NCI-H2171 (cell line): ENCODE results near the gene ALPL.
"Not testable (repeated sequence)": the region's sequence is repeated elsewhere in the genome, so short reads cannot be mapped to it uniquely, and the experiment has no call there.

Experiments
- DNase-seq: peaks from one replicate; lab custom pipeline; 2025; lab: John Stamatoyannopoulos, UW

Gene ALPL

DNA sequence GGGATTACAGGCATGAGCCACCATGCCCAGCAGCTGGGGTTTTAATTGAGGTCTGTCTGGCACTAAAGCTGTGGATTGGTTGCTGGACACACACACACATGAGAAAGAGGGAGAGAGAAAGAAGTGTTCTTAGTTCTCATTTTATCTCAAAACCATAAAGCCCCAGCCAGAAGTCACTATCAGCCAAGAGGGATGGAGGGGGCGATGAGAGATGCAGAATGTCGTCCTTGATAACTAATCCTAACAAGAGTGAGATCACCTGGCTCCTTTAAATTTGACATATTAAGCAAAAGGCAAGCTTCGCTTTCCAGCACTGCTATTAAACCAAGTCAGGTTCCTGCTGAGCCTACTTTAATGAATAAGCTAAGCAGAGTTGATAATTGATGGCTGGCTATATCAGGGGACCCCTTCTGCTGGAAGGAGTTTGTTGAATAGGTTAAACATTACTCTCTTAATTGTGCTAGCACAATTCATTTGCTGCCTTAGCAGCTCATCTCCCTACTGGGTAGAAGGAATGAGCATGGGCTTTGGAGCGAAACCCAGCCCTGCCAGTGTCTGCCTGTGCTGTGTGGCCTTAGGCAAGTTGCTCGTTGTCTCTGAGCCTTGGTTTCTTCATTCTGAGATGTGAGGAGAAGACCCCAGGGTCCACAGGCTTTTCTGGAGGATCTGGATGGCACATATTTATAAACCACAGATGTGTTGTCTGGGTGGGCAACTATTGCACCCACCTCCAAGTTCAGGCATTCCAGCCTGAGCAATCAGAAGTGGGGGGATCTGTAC lies 50.8 kb downstream of the ALPL start:
- DNase-seq, result no peak

DNA sequence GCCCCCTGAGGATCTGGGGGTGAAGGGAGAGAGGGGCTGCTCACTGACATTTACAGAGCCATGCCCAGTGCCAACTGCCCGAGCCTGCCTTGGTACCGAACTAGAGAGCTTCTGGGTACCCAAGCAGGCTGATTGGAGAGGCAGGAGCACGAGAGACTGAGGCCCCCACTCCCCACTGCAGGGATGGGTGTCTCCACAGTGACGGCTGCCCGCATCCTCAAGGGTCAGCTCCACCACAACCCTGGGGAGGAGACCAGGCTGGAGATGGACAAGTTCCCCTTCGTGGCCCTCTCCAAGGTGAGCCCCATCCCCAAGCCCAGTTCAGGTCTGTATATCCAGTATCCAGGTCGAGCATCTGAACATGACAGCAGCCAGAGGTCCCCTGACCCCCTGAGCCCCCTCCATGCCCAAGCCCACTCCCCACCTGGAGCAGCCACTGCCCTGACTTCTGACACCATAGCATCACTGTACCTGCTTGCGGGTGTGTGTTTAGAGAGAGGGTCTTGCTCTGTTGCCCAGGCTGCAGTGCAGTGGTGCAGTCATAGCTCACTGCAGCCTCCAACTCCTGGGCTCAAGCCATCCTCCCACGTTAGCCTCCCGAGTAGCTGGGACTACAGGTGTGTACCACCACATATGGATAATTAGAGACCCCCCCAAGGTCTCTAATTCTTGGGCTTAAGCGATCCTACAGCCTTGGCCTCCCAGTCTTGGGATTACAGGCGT lies 51.9 kb downstream of the ALPL start:
- DNase-seq, result no peak

DNA sequence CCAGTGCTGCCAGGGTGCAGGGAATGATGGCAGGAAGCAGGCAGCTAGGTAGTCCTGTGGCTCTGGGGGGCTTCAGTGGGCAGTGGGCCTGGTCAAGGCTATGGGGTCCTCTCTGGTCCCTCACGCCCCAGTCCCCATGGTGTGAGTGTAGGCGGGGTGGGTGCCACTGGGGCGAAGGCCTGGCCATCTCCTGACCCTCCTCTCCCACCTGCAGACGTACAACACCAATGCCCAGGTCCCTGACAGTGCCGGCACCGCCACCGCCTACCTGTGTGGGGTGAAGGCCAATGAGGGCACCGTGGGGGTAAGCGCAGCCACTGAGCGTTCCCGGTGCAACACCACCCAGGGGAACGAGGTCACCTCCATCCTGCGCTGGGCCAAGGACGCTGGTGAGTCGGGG lies 53.7 kb downstream of the ALPL start:
- no peak for DNase-seq

DNA sequence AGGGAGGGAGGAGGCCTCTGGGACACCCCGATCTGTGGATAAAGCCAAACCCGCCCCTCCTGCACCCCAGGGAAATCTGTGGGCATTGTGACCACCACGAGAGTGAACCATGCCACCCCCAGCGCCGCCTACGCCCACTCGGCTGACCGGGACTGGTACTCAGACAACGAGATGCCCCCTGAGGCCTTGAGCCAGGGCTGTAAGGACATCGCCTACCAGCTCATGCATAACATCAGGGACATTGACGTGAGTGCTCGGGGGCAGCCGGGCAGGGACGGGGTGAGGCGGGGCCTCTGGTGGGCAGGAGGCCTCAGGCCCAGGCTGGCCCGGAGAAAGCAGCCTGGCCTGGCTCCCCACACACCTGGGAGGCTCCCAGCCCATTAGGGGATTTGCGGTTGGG lies 54.7 kb downstream of the ALPL start:
- no peak for DNase-seq

DNA sequence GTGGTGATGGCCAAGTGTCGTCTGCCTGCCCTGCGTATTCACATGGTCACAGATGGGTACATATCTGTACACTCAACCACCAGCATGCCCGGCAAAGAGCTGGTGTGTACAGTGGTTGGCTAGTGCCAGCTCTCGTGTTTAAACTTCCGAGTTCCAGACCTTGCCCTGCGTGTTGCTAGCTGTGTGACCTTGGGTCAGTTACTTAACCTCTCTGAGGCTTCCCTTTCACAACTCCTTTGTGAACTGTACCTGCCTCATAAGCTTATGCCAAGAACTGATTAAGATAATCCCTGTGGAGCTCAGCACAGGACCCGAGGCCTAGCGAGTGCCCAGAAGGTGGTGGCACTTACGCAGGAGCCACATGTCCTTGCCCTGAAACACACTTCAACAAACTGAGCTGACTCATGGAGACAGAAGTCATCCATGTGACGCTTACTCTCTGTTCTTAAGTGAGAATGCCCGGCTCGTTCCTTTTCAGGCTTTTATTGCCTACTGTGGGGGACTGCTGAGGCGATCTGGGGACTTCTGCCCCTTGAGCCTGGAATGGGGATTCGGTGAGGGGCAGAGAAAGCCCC lies 55.4 kb downstream of the ALPL start:
- no peak for DNase-seq

DNA sequence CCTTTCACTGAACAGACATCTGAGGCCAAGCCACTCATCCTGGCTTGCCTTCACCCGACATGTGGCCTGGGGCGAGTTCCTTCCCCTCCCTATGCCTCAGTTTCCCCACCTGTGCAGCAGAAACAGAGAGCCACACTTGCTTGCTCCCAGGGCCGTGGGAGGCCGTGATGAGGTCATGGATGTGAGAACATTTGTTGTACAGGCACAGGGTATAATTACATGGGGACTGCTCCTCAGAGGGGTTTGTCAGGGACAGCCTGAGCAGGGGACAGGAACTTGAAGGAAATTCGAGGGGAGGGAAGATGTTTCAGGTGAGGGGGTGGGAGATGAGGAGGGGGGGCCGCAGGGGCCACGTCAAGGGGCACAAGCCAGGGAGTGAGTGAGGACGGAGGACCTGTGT lies 56.1 kb downstream of the ALPL start:
- no peak for DNase-seq

DNA sequence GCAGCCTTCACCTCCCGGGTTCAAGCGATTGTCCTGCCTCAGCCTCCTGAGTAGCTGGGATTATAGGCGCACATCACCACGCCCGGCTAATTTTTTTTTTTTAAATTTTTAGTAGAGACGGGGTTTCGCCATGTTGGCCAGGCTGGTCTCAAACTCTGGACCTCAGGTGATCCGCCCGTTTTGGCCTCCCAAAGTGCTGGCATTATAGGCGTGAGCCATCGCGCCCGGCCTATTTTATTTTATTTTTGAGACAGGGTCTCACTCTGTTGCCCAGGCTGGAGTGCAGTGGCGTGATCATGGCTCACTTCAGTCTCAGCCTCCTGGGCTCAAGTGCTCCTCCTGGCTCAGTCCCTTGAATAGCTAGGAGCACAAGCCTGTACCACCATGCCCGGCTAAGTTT lies 57.1 kb downstream of the ALPL start:
- DNase-seq, result not testable (repeated sequence)

DNA sequence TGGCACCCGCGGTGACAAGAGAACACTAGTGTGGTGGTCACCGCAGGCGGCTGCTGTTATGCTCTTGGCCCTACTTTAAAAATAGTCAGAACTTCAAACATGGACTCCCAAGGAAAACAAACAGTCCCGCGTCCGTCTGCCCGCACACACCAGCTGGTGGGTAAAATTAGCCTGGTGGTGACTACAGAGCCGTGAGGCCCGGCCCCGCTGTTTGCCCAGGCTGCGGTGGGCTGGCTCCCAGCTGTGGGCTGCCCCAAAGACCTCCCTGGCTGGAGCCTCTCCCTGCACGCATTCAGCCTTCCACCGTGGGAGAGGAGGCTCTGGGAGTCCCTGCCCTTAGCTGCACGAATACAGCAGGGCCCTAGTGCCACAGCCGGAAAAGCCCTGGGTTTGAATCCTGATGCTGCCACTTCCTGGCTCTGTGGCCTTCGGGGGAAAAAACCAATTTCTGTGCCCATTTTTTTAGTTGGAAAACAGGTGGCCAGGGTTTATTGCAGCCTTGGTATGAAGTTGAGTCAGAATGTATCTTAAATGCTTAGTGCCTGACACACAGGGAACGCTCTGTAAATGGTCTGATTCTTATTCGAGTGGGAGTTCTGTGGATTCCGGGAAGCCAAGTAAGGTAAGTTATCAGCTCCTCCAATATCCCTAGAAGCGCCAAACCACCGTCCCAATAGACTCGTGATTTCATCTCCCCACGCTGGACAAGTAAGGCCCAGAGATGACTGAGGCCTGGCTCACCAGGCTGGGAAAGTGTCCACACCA lies 58.2 kb downstream of the ALPL start:
- no peak for DNase-seq

DNA sequence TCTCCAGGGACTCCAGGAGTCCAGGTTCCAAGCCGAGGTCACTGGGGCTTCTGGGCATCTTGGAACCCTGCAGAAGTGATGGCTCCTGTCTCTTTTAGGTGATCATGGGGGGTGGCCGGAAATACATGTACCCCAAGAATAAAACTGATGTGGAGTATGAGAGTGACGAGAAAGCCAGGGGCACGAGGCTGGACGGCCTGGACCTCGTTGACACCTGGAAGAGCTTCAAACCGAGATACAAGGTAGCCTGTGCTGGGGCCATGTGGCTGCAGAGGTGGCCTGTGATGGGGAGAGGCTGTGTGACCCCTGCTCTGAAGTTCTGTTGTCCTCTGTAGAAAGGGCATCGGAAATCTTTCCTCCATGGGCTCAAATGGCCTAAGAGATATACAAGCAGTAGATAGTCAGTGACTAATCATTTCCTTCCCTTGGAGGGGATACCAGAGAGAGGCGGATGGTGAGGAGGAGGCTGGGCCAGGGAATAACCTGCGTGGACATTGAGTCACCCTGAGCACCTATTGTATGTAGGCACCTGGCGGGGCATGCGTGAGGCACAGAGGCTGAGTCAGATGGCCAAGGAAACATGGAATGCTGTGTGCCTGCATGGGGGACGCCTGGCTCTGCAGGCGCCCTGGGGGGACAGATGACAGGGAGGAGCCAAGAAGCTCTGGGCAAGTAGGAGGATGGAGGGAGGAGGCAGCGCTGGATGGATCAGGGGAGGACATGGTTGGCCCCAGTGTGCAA lies 59.0 kb downstream of the ALPL start:
- peak; percentile 58 for DNase-seq

DNA sequence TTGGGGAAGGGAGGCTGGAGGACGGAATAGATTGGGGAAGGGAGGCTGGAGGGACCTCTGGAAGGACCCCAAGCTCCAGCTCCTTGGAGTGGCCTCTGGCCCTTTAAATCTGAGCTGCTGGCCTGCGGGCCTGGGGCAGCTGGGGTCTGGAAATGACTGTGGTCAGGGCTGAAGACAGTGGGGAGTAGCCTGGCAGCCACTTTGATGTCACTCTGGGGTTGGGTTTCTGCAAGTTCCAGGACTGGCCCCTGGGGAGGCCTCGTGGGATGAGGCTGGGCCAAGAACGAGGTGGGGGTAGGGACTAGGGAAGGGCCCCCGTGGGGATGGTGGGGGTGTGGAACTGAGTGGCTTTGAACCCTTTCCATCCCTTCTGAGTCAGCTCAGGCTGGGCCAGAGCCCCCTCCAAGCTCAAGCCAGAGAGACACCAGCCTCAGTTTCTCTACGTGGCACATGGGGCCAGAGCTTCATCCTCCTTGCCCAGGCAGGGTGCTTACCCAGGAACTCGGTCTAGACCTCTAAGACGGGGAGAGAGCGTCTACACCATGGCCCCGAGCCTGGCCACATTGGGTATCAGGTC lies 59.7 kb downstream of the ALPL start:
- no peak for DNase-seq

DNA sequence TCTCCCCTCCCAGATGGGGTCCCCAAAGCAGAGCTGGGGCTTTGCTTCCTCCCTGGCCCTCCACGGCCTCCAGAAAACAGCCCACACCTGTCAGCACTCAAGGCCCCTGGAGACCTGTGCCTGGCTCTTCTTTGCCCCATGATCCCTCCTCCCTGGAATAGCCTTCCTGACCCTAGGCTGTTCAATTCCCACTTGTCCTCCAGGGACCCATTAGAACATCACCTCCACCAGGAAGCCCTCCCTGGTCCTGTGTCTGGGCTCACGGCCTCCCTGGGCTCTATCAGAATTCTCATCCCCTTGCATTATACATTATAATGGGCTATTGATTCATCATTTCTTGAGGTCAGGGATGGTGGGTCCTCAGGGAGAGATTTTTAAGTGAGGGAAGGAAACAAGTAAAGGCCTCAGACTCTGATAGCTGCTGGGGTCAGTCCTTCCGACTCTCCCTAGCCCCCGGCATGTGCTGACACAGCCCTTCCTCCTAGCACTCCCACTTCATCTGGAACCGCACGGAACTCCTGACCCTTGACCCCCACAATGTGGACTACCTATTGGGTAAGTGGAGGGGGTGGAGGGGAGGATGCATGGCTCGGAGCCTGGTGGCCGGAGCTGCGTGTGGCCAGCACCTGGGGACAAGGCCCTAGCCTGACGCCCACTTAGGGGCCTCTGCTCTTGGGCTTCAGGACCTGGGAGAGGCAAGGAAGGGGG lies 60.8 kb downstream of the ALPL start:
- no peak for DNase-seq

DNA sequence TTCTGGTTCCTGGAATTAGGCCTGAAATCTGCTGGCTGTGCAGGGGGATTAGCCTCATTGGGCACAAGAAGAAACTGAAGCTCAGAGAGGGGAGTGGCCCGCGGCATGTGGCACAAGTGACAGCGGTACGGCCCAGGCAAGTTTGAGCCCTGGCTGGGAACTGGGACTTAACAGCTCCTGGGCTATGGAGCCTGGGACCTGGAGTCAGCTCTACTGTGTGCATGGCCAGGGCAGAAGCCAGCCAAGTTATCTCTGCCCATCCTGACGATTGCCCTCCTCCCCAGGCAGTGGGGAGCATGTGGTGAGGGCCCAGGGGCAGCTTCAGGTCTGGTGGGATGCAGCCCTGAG lies 61.3 kb downstream of the ALPL start:
- no peak for DNase-seq

DNA sequence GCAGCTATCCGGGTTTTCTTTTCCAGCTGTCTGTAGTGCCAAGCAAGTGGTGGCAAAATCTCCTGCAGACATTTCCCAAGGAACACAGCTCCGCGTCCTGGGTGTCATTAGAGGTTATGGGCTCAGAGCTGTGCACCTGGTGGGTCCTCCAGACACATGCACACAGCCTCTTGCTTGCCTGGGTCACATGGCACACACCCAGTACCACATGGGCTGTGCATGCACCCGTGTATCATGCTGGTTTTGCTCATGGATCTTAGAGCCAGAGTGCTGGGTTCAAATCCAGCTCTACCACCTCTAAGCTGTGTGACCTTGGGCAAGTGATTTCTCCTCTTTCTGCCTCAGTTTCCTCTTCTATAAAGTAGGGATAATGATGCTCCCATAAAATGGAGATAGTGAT lies 61.7 kb downstream of the ALPL start:
- no peak for DNase-seq

DNA sequence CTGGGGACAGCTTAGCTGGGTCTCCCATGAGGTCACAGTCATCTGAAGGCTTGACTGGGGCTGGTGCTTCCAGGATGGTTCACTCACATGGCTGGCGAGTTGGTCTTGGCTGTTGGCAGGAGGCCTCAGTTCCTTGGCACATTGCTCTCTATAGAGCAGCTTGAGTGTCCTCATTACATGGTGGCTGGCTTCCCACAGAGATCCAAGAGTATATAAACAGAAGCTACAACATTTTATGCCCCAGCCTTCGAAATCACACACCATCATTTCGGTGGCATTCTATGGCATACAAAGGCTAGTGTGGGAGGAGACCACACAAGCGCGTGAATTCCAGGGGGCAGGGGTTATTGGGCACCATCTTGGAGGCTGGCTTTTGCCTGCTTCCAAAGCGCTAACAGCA lies 63.0 kb downstream of the ALPL start:
- DNase-seq, result no peak

DNA sequence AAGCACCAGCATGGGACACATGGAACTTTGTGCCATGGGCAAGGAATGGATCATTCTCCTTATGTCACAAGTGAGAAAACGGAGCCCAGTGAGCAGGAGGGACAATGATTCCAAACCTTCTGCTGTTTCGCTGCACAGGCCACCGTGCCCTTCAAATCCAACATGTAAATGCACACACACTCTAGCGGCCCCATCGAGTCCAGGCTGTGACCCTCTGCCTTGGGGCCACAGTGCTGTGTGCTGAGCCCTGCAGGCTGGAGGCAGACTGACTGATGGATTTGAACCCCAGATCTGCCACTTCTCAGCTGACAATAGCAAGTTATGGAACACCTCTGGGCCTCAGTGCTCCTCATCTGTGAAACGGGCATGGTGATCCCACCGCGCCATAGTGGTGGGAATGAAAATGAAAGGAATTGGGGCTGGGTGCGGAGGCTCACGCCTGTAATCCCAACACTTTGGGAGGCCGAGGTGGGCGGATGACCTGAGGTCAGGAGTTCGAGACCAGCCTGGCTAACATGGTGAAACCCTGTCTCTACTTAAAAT lies 63.6 kb downstream of the ALPL start:
- no peak for DNase-seq

DNA sequence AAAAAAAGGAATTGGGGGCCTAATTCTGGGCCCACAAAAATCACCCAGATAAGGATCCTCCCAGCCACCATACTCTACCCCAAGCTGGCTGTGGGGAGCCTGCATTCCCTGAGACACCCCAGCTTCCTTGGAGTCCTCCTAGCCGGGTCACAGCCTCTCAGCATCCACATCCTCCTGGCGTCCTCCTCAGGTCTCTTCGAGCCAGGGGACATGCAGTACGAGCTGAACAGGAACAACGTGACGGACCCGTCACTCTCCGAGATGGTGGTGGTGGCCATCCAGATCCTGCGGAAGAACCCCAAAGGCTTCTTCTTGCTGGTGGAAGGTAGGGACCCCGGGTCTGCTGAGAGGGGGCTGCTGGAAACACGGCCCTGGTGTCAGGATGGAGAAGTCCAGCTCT lies 64.3 kb downstream of the ALPL start:
- DNase-seq, result no peak

DNA sequence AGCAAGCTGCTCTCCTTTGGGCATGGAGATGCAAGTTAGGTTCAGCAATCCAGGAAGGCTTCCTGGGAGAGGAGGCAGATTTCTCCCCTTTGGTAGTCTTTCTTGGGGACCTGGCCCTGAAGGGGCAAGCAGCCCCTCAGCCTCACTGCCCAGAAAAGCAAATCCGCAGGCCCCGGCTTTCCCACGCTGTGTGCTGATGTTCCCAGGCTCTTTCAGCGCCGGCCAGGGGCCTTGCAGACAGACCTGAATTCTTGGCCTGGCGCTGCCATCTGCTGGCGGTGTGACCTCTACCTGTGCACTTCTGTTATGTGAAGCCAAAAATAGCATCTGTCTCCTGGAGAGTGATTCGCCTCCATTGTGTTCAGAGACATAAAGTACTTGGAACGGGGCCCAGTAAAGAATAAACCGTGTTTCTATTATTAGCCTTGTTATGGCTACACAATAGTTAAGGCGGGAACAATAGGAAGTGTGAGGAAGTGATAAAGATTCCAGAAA lies 64.8 kb downstream of the ALPL start:
- peak; percentile 91 for DNase-seq

DNA sequence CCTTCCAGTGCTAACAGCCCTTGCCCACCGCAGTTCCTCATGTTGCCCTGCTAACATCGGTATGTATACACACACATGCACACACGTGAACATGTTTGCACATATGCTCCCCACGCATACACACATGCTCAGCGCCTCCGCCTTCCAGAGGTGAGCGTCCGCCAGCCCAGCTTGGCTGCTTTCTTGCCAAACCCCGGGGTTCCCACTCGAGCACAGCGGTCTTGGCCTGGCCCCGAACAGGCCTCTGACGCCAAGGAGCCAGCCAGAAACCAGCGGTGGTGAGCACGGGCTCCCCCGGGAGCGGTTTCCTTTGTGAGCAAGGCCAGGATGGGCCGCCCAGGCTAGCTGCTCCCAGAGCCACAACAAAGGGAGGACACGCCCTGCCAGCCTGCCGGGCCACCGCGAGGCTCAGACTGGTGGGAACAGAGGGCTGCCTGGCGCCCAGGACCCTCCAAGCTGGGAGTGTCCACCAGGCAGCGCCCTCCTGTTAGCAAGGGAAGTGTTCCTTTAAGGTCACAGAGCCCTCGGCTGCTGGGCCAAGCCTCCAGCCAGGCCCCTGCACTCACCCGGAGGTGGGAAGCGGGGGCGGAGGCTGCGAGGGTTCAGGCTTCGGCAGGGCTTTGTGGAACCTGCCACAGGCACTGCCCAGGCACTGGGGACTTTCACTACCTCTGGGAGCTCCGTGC lies 65.4 kb downstream of the ALPL start:
- peak; percentile 69 for DNase-seq

DNA sequence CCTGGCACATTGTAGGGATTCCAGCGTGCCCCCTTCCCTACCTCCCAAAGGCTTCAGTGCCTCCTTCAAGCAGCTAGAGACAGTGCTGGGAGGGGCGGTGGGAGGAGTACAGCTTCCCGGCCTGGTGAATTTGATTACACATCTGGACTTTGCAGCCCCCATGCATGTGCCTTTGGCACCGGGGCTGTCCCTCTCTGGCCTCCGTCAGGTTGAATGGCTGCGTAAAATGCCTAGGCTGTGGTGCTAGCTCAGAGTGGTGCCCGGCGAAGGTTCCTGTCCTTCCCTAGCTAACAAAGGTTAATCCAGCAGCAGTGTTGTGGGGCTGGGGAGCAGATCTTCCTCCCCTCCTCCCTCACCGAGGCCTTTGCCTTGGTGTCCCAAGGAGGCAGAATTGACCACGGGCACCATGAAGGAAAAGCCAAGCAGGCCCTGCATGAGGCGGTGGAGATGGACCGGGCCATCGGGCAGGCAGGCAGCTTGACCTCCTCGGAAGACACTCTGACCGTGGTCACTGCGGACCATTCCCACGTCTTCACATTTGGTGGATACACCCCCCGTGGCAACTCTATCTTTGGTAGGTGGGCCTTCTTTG lies 66.2 kb downstream of the ALPL start:
- DNase-seq, result no peak
